ENCODE measurements around the gene NAT16. TPM values are rescaled to one million over a fixed set of nuclear protein-coding genes. Genes with fewer than 3 reads are reported as not detected.

The NAT16 gene
- total RNA-seq: not detected

DNA sequence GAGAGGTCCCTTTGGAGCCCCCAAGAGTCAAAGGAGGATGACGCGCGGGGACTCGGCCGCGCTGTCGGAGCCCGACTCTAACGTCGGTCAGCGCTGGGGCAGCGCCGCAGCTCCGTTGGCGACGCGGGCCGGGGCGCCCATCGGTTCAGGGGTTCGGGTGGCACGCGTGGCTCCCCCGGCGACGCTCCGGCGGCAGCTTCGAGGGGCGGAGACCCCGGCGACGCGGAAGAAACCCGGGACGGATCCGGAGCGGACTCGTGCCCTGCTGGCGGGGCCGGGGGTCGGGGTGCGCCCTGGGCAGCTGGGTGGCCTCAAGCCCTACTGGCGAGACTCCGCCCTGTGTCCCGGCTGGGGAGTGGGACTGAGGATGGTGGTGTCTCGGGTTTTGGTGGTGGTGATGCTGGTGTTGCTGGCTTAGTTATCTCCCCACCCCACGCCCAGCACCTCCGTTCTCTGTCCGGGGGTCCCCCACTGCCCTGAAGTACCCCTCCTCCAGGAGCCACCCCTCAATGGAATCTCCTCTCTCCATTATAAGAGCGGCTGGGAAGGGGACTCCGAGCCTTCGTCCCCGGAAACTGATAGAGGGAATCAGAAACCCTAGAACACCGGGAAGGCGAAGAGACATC lies at the start of gene NAT16:
Gene NAT16, minus strand, starts transcription at position 164 of the 626 bp plus-strand sequence. CDS start 5,486 bp downstream, outside the sequence.
- intact Hi-C loops (cut with DNase I; ENCODE audit: low total_unique reads): no loop called here
- no peaks in the 10 kb centered on the region for H3K9me3 ChIP-seq
- H3K27ac ChIP-seq: no peak within 1 kb of the TSS
- H3K4me3 ChIP-seq: no peak within 1 kb of the TSS
- no peaks in the 10 kb centered on the region for H3K36me3 ChIP-seq
- H3K27me3 ChIP-seq: peaks cover 5 to 48% of the 10 kb centered on the region in 2 donors
- DNase-seq: no peak
- peaks cover 0 to 6% of the 10 kb centered on the region in 2 donors for H3K4me1 ChIP-seq
- TF ChIP-seq POLR2A (IDR thresholded peaks at IDR 0.05) (no peak), CTCF (IDR thresholded peaks at IDR 0.05) (no peak)

GRCh38 chr7:101226721-101227120 lies 46.6 kb upstream of the NAT16 start:
- DNase-seq: no peak
- Histone ChIP-seq H3K9me3 (no peaks in the 10 kb centered on the region), H3K27me3 (no peaks in the 10 kb centered on the region), H3K4me3 (no peak overlapping the region), H3K27ac (no peak overlapping the region), H3K36me3 (no peaks in the 10 kb centered on the region), H3K4me1 (no peaks in the 10 kb centered on the region)
- intact Hi-C loops (cut with DNase I; ENCODE audit: low total_unique reads): no loop called here
- no peak for TF ChIP-seq POLR2A (IDR thresholded peaks at IDR 0.05)
- TF ChIP-seq CTCF (IDR thresholded peaks at IDR 0.05): no peak

DNA sequence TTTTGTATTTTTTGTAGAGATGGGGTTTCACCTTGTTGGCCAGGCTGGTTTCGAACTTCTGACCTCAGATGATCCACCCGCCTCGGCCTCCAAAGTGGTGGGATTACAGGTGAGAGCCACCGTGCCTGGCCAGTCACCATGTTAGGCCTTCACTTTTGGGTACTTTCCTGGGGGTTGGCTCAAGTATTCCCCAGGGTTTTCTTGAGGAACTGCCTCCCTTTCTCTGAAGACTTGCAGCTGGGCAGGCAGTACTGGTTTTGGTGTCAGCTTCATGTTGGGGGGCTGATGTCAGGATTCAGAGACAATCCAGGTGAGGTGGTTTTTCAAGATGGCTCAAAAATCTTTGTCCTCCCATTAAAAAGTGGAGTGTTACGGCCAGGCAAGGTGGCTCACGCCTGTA lies 45.6 kb upstream of the NAT16 start:
- Histone ChIP-seq H3K27ac (no peak overlapping the region), H3K36me3 (no peaks in the 10 kb centered on the region), H3K4me3 (no peak overlapping the region), H3K4me1 (no peaks in the 10 kb centered on the region), H3K27me3 (no peaks in the 10 kb centered on the region), H3K9me3 (no peaks in the 10 kb centered on the region)
- intact Hi-C loops (cut with DNase I; ENCODE audit: low total_unique reads): no loop called here
- TF ChIP-seq CTCF (IDR thresholded peaks at IDR 0.05) (no peak), POLR2A (IDR thresholded peaks at IDR 0.05) (no peak)
- DNase-seq: no peak

DNA sequence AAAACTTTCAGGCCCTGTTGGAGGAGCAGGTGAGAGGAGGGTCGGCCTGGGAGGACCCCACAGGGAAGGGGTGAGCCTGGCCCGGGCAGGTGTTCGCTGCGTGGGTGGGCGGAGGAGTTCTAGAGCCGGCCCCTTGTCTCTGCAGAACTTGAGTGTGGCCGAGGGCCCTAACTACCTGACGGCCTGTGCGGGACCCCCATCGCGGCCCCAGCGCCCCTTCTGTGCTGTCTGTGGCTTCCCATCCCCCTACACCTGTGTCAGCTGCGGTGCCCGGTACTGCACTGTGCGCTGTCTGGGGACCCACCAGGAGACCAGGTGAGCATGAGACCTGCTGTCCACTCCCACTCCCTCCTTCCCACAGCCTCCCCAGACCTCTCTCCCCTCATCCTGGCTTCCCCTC lies 43.4 kb upstream of the NAT16 start:
- H3K4me3 ChIP-seq: no peak overlapping the region
- intact Hi-C loops (cut with DNase I; ENCODE audit: low total_unique reads): no loop called here
- DNase-seq: no peak
- H3K27me3 ChIP-seq: no peaks in the 10 kb centered on the region
- no peak overlapping the region for H3K27ac ChIP-seq
- no peaks in the 10 kb centered on the region for H3K36me3 ChIP-seq
- no peaks in the 10 kb centered on the region for H3K9me3 ChIP-seq
- no peak for TF ChIP-seq CTCF (IDR thresholded peaks at IDR 0.05)
- TF ChIP-seq POLR2A (IDR thresholded peaks at IDR 0.05): no peak
- H3K4me1 ChIP-seq: peaks cover 0 to 8% of the 10 kb centered on the region in 2 donors

- no peak overlapping the region for H3K4me3 ChIP-seq
- TF ChIP-seq CTCF (IDR thresholded peaks at IDR 0.05): no peak
- TF ChIP-seq POLR2A (IDR thresholded peaks at IDR 0.05): no peak
Measured at GRCh38 chr7:101222275-101222830, 42.3 kb upstream of the NAT16 start.

More at GRCh38 chr7:101222275-101222830, 42.3 kb upstream of the NAT16 start:
- Histone ChIP-seq H3K27ac (no peak overlapping the region), H3K9me3 (no peaks in the 10 kb centered on the region), H3K36me3 (no peaks in the 10 kb centered on the region), H3K27me3 (no peaks in the 10 kb centered on the region), H3K4me1 (peaks cover 0 to 8% of the 10 kb centered on the region in 2 donors)
- intact Hi-C loops (cut with DNase I; ENCODE audit: low total_unique reads): no loop called here
- DNase-seq: no peak

Measured in uterus (tissue), 4 donors.